A549 (cell line): Measurements from ENCODE around the gene WNT9A.

ENCODE experiments used
- CEBPB ChIP-seq, 2 experiments: fragments of >200 bp in 1 of 2; sonication (Bioruptor Twin) in 1 of 2; formaldehyde crosslinking in 1 of 2; IDR thresholded peaks; 2 replicates each; pipeline ENCODE4 v1.6.1; 2012 to 2016
- CTCF ChIP-seq: fragments of >200 bp; sonication (Bioruptor Twin); formaldehyde crosslinking; IDR thresholded peaks from 3 replicates; pipeline ENCODE4 v1.5.1; 2016
- EP300 ChIP-seq, 2 experiments: fragments of >200 bp; sonication (Bioruptor Twin); formaldehyde crosslinking; IDR thresholded peaks; 2 replicates in 1 of 2; 3 replicates in 1 of 2; pipeline ENCODE4 v1.6.1; 2016 to 2017
- HDAC2 ChIP-seq: fragments of 200-600 bp; sonication (generic); IDR thresholded peaks from 2 replicates; pipeline ENCODE4 v1.6.1; 2016
- JUN ChIP-seq, 2 experiments: fragments of >200 bp; sonication (Bioruptor Twin); formaldehyde crosslinking; IDR thresholded peaks; 2 replicates in 1 of 2; 3 replicates in 1 of 2; pipeline ENCODE4 v1.6.1; 2016 to 2017
- MYC ChIP-seq: IDR thresholded peaks from 2 replicates; pipeline ENCODE4 v1.6.1; 2012; ENCODE audit warnings: mild to moderate bottlenecking, inconsistent platforms, low read length, improper control_type of control experiment, borderline replicate concordance
- NPAS2 ChIP-seq: fragments of 250-450 bp; sonication (Bioruptor Pico); IDR thresholded peaks from 2 replicates; pipeline ENCODE4 v1.8.0; 2022; ENCODE audit warnings: mild to moderate bottlenecking, moderate library complexity, borderline replicate concordance
- POLR2A ChIP-seq: IDR thresholded peaks from 2 replicates; pipeline ENCODE4 v1.6.1; 2012; ENCODE audit warnings: mild to moderate bottlenecking, low read length
- ZC3H11A ChIP-seq: fragments of 450-650 bp; IDR thresholded peaks from 2 replicates; pipeline ENCODE4 v1.6.1; 2014; ENCODE audit warnings: antibody characterized with exemption, mild to moderate bottlenecking
- ZNF302 ChIP-seq: fragments of 250-450 bp; sonication (Bioruptor Pico); IDR thresholded peaks from 2 replicates; pipeline ENCODE4 v1.9.0; 2021; ENCODE audit warnings: inconsistent platforms, mild to moderate bottlenecking, moderate library complexity

GRCh38 chr1:227901906-227902640, 45.7 kb downstream of the WNT9A start:
- TF ChIP-seq CTCF: no peak
- TF ChIP-seq ZNF302 (CRISPR knock-in tag): no peak
- TF ChIP-seq JUN (IDR thresholded peaks at IDR 0.05): no peak
- TF ChIP-seq MYC: no peak
- no peak for TF ChIP-seq HDAC2
- TF ChIP-seq CEBPB (IDR thresholded peaks at IDR 0.05): no peak
- TF ChIP-seq POLR2A: no peak
- TF ChIP-seq EP300 (IDR thresholded peaks at IDR 0.05): no peak
- no peak for TF ChIP-seq NPAS2 (CRISPR knock-in tag)
- TF ChIP-seq ZC3H11A: no peak
